Skin of body (tissue), 2 donors: Measurements from ENCODE around the gene GPC6. TPM values are rescaled to one million over a fixed set of nuclear protein-coding genes. Genes with fewer than 3 reads are reported as not detected.
A peak's percentile ranks its signal among the peaks of the same experiment; 100 is the strongest.
"Not testable (repeated sequence)": the region's sequence is repeated elsewhere in the genome, so short reads cannot be mapped to it uniquely, and the experiment has no call there.

ENCODE experiments used
- DNase-seq: peaks from one replicate; lab custom pipeline; 2025; lab: John Stamatoyannopoulos, UW
- total RNA-seq: library from RNA; depleted of rRNA; stranded (reverse); fragments of >200 nt; gene quantifications from one replicate; pipeline ENCODE4 v1.2.3, GENCODE V29; 2014

Gene GPC6
- 10.9 TPM for total RNA-seq

DNA sequence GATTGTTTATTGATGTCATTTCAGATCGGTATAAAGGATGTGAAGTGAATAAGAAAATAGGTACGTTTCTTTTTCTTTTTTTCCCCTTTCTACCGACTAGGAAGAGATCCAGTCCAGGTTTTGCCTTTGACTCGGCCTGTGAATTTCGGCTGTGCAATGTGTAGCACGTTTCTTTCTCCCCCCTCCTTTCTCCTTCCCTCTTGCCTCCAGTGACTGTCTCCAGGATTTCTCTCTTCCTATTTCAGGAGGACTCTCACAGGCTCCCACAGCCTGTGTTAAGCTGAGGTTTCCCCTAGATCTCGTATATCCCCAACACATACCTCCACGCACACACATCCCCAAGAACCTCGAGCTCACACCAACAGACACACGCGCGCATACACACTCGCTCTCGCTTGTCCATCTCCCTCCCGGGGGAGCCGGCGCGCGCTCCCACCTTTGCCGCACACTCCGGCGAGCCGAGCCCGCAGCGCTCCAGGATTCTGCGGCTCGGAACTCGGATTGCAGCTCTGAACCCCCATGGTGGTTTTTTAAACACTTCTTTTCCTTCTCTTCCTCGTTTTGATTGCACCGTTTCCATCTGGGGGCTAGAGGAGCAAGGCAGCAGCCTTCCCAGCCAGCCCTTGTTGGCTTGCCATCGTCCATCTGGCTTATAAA is at the start of gene GPC6:
TSS of gene GPC6 (plus strand) at position 185 of the 657 bp plus-strand sequence.
- peak; percentile 86 for DNase-seq

DNA sequence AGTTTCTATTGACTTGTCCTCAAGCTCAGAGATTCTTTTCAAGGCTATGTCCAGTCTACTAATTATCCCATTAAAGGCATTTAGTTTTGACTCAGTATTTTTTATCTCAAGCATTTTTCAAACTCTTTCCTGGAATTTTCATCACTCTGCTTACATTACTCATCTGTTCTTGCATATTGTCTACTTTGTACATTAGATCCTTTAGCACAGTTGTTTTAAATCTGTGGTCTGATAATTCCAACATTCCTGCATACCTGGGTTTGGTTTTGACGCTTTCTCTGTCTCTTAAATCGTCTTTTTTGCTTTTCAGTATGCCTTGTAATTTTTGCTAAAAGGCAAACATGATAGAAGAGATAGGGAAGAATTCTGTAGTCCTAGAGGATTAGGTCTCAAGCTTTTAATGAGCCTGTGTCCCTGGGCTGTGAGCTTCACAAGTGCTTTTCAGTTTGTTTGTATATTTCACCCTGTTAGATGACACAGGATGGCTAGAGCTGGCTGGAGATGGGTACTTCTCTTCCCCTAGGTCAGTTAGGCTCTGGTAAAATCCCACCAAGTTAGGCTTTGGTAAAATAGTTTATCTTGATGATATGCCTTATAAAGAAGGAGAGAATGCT is 46.1 kb upstream of the GPC6 start:
- no peak for DNase-seq

DNA sequence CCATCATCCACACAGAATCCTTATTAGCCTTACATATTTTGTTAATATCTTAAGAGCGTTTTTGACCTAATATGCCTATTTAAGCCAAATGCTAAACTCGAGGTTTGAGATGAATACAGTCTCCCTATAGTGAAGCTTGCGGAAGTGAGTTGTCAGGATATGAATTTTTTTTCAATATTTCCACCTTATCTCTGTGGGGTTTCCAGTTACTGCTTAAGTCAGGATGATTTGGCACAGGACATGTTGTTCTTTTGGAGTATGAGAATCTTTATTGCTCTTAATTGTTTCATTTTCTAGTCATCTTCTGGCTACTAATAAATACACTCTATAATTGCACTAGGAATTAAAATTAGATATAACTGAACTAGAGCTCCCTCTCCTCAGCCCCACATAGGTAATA is 44.2 kb upstream of the GPC6 start:
- no peak for DNase-seq

GRCh38 chr13:93183302-93183701 is 43.3 kb upstream of the GPC6 start:
- DNase-seq: no peak

GRCh38 chr13:93190006-93190405 is 36.6 kb upstream of the GPC6 start:
- no peak for DNase-seq

DNA sequence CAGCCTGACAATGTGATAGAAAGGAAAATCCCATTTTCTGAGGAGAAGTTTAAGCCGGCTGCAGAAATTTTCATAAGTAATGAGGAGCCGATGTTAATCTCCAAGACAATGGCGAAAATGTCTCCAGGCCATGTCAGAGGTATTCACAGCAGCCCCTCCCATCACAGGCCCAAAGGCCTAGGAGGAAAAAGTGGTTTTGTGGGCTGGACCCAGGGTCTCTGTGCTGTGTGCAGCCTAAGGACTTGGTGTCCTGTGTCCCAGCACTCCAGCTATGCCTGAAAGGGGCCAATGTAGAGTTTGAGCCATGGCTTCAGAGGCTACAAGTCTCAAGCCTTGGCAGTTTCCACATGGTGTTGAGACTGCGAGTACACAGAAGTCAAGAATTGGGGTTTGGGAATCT is 32.9 kb upstream of the GPC6 start:
- DNase-seq: no peak

GRCh38 chr13:93199856-93200255 is 26.8 kb upstream of the GPC6 start:
- no peak for DNase-seq

GRCh38 chr13:93200626-93201025 is 26.0 kb upstream of the GPC6 start:
- DNase-seq: no peak

DNA sequence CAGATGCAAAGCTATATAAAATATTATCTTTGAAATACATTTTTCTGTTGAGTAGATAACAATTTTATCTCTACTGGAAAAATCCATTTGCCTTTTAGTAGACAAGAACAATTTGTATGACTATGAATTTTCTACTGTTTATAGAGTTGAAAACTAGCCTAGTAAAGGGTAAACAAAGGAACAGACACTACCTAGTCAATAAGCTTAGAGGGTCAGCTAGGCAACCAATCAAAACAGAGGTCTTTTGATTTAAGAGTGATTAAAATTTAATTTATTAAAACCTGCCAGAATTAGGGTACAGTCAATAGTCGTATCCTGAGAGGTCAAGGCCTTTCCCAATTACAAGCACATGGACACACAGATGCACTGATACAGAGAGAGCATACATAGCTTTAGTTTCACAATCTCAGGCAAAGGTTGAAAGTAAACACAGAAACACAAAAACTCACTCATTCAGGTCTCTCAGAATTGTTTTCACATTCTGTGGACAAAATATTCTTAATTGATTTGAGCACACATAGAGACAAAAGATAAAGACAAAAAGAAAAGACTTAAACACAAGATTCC is 24.5 kb upstream of the GPC6 start:
- no peak for DNase-seq

DNA sequence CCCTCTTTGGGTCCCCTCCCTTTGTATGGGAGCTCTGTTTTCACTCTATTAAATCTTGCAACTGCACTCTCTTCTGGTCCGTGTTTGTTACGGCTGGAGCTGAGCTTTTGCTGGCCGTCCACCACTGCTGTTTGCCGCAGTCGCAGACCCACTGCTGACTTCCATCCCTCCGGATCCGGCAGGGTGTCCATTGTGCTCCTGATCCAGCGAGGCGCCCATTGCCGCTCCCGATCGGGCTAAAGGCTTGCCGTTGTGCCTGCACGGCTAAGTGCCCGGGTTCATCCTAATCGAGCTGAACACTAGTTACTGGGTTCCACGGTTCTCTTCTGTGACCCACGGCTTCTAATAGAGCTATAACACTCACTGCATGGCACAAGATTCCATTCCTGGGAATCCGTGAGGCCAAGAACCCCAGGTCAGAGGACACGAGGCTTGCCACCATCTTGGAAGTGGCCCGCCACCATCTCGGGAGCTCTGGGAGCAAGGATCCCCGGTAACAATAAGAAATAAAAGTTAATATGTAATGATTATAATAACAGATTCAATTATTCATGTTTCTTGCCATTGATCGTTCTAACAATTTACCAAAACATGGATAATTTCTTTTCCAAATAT is 19.7 kb upstream of the GPC6 start:
- DNase-seq: not testable (repeated sequence)

DNA sequence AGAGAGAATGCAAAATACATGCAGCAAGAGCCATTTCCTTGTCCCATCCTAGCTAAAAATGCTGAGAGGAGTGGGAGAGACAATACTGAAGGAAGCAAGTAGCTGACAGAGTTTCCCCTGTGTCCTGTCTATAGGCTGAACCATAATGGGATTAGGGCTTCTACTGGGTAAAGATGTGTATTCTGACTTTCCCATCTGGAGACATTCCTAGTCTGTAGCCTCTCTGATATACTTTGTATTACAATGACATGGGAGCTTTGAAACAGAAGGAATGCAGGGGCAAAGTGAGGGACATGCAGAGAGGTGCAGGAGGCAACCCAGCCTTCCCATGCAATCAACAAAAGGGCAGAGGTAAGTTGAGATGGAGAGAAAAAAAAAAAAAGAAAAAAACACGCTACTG is 10.5 kb upstream of the GPC6 start:
- DNase-seq: no peak

DNA sequence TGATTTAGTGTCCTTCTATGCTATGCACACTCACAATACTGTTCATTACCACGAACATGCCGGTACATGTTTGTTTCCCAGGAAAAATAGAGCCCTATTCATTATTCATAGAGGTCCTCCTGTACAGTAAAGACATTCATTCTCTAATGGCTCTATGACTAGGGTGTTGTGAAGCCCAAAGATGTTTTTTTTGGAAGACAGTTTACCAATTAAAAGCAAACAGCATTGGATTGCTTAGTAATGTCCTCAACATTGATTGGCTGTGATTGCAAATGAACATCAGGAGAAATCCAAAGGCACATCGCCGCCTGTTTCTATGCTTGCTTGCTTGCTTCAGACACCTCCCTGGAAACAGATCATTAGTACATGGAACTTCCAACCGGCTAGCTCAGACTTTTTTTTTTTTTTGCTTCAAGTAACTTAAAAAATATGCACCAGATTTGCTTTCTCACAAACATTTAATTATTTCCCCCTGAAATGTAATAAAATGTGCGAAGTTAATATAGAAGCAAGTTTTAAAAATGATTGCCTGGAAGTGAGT is 8.8 kb upstream of the GPC6 start:
- no peak for DNase-seq

DNA sequence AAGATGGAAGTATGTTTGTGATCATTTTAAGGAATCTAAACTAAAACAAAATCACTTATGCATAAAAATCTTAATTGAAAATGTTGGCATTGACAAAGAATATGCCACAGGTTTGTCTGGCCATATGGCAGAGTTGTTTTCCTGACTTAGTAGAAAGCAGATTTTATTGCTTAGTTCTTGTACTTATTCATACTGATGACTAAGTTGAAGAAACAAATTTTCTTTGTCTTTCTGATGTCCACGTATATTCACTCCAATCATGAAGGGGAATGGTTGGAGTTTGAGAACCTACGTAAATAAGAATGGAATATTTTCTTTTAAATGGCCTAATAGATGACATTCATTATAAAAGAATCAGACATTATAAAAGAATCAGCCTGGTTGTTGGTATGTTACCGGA is 8.0 kb upstream of the GPC6 start:
- DNase-seq: no peak

DNA sequence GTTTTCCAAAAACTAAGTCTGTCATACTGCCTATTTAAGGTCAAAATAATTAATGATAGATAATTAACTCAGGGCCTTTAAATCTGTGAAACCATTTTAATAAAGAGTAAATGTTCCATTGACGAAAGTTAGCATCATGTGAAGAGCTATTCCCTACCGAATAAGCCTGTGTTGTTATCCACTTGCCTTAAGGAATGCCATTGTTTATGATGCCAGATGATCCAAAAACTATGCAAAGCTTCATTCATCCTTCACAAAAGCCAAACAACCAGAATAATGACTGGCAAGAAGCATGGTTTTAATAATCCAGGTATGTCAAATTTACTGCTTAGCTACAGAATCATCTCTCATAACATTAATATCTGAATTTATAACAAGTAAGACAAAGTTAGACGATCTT is 6.5 kb upstream of the GPC6 start:
- DNase-seq: no peak

- DNase-seq: no peak
Observed at GRCh38 chr13:93222976-93223375, 3.6 kb upstream of the GPC6 start.

- DNase-seq: no peak
Observed at GRCh38 chr13:93224535-93224934, 2.1 kb upstream of the GPC6 start.

- no peak for DNase-seq
Observed at GRCh38 chr13:93225610-93226009, 997 bp upstream of the GPC6 start.

- DNase-seq: no peak
Observed at GRCh38 chr13:93226065-93226622, 463 bp upstream of the GPC6 start.

DNA sequence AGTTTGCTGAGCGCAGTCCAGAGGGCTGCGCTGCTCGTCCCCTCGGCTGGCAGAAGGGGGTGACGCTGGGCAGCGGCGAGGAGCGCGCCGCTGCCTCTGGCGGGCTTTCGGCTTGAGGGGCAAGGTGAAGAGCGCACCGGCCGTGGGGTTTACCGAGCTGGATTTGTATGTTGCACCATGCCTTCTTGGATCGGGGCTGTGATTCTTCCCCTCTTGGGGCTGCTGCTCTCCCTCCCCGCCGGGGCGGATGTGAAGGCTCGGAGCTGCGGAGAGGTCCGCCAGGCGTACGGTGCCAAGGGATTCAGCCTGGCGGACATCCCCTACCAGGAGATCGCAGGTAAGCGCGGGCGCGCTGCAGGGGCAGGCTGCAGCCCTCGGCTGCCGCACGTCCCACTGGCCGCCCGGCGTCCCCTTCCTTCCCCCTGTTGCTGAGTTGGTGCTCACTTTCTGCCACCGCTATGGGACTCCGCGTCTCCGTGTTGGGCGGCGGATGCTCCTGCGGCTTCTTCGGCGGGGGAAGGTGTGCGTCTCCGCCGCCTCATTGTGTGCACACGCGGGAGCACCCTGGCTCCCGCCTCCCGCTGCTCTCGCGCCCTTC is 772 bp downstream of the GPC6 start:
- DNase-seq: no peak

DNA sequence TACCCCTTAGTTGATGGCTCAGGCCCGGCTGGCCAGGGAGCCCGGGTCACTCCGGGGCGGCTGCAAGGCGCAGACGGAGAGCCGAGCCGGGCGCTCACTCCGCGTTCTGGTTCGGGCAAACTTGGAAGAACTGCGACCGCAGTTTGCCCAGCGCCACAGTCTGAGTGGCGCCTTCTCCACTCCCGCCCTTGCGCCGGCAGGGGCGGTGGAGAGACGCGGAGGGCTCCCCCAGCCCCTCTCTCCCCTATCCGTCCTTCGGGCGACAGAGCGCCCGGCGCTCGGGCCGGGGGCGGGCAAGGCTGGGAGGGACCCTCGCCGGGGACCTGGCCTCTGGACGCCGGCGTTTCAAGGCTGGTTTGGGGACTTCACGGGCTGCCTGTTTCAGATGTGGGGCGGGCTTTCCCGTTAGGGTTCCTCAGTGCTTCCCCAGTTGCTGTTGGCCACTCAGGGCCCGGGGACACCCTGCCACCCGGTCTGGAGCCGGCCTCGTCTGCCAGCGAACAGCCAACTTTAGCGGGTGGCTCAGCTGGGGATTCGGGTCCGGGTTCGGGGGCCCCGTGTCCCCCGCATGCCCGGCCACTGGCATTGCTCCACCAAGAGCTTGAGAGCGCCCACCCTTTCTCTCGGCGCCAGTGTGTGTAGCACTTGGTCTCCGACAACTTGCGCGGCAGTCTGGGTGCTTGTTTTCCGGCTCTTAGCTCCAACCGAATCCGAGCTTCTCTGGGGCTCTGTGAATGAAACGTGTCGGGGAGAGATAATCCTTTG is 1.5 kb downstream of the GPC6 start:
- peak; percentile 88 for DNase-seq

DNA sequence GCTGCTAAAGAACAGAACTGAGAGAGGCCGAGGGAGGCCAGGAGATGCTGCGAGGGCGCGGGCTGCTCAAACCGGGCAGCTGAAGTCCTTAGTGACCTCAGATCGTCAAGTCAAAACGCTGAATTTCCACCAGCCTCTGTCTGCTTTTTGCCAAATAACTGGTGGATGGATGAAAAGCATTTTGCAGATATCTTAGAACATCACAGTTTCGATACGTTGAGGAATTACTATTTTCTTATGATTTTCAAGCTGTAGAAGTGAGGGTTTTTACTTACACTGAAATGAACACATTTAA is 2.0 kb downstream of the GPC6 start:
- no peak for DNase-seq
